Activated CD4-positive, CD25-positive, alpha-beta regulatory T cell treated with anti-CD3 and anti-CD28 coated beads, Interleukin-2, amount 50 U/mL, for 72 hours (primary cell): ENCODE measurements around the gene TMEM108.

Experiments used
- DNase-seq: peaks from one replicate; pipeline ENCODE4 v3.0.0; 2021

The TMEM108 gene

DNA sequence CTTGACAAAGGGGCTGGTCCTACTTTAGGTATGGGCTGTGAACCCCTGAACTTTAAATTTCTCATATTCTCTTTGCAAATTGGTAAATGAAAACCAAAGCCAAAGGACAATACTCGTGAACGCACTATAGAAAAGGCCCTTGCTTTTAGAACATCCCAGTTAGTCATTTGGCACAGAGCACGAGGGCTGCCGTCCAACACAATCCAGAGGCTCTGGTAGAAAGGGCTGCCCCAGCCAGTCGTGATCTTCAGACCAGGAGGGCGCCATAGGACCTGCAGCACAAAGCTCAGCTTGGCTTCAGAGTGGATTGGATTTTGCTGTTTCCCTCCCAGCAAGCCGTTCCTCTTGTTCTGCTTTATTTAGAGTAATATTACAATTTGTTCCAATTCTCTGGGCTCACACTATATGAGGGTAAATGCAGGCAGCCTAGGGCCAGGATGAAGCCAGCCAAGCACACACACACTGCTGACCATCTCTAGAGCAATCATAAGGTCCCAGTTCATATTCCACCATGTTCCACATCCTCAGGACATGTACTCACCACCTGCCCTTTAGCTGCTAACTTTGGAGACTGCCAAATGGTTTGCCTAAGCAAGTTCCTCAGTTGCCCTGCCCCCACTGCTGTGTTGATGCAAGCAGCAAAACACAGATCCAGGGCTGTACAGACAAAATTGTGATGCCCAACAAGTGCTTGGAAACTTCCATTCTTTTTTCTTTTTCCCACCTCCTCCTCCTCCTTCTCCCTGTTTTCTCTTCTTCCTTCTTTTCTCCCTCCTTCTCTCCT, 355.7 kb downstream of the TMEM108 start:
- DNase-seq = no peak

DNA sequence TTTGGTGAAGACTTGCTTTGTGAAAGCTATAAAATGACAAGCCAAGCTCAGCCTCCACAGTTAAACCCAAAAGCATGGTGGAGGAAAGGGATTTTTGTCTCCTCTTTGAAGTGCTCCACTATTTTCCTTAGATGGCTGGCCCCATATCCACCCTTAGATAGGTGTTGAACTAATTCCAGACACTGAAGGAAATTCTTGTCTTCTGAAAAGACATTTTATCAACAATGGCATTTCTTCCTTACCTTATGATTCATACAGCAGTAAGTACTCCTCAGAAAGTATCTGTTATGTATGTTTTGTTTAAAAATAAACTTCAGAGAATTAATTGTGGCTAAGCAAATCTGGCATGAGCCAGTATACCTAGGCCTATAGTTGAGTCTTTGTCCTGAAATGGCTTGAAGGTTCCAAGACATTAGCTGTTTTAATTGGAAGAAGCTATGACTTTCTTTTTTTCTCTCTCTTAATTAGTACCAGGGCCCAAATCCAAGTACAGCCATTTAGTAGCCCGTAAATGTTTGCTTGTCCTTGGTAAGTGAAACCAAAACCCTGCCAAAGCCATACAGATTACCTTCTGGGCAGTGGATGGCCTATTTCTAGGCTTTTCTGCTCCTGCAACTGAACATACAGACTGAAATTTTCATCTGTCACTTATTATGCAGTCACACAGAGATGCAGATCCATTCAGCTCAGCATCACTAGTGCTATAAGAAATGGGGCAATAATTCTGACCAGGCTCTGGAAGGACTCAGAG, 356.5 kb downstream of the TMEM108 start:
- no peak for DNase-seq

DNA sequence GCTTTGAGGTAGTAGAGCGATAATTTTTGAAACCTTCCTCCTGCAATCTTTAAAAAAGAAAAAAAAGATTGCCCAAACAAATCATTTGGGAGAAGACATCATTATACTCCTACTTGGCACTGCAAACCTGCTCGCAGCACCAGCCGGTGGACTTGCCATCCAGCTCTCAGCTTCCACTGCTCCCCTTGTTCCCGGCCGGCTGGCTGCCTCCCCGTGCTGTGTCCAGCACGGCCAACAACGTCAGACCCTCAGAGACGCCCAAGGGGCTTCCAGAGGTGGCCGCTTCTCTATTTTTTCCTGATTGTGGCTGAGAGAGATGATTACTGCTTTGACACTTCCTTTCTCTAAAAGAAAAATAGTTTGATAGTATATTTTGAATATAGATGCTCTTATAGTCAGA, 358.7 kb downstream of the TMEM108 start:
- no peak for DNase-seq

DNA sequence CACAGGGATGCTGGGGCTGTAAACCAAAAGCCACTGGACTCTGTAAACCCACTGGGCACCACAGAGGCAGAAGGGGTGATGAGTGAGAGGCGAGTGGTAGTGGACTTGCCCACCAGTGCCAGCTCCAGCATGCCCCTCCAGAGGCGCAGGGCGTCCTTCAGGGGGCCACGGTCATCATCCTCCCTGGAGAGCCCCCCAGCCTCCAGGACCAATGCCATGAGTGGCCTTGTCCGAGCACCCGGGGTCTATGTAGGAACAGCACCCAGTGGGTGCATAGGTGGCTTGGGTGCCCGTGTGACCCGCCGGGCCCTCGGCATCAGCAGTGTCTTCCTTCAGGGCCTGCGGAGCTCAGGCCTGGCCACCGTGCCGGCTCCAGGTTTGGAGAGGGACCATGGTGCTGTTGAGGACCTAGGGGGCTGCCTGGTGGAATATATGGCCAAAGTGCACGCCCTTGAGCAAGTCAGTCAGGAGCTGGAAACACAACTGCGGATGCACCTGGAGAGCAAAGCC, 361.9 kb downstream of the TMEM108 start, which contains the start of gene BFSP2:
TSS of gene BFSP2 (plus strand) at position 51 of the 510 bp plus-strand sequence. CDS start at position 79, 28 bp downstream.
- no peak for DNase-seq

DNA sequence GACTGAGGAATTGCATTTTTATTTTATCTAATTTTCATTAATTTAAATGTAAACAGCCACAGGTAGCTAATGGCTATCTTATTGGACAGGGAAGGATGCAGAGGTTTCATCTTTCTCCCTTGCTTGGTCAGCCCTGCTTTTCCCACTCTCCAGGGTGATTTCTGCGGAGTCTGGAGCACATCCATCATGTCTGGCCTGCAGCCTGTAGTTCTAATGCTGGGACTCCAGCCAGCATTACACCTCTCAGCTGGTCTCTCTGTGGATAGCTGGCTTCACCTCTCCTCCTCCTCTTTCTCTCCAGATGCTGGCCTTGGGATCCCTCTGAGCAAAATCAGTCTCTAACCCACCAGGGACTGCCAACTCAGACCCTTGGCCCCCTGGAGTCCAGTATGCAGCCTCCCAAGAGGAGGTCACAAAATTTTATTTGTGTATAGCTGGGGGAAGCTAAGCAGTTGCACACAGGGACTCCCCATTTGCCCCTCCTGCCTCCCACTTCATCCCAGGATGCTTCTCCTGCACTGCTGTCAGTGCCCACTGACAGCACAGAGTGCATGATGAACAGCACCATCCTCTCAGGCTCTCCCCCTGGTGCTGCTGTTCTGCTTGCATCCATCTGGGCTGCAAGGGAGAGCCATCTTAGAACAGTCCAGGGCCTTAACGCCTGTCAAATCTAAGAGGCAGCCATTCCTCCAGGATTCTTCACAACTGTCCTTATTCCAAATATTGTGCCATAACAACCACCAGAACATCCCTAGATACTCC, 363.4 kb downstream of the TMEM108 start:
- DNase-seq = no peak

DNA sequence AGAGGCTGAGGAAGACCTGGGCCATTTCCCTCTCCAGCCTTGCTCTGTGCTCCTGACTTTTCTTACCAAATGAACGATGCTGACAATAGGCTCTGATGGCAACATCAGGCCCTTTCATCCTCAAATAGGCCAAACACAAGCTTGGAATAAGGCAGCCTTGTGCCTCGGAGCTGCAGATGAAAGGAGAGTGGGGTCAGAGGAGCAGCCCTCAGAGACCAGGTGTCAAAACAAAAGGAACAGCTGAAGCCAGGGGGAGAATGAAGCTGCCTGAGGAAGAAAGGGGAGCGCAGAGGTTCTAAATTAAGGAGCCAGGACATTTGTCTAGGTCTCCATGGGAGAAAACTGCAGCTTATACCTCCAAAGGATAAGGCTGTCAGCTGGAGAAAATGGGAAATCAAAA, 366.7 kb downstream of the TMEM108 start:
- DNase-seq = no peak

DNA sequence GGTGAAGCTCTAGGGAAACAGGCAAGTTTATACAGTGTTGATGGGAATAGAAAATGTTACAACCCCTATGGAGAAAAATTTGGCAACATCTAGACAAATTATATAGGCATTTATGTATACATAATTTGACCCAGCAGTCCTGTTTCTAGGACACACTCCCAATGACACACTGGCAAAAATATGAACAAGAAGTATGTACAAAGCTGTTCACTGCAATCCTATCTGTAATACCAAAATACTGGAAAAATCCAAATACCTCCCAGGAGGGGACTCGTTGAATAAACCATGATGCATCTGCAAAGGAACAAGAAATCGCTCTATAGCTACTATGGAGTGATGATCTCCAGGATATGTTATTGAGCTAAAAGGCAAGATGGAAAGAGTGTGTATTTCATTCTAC, 370.2 kb downstream of the TMEM108 start:
- no peak for DNase-seq

DNA sequence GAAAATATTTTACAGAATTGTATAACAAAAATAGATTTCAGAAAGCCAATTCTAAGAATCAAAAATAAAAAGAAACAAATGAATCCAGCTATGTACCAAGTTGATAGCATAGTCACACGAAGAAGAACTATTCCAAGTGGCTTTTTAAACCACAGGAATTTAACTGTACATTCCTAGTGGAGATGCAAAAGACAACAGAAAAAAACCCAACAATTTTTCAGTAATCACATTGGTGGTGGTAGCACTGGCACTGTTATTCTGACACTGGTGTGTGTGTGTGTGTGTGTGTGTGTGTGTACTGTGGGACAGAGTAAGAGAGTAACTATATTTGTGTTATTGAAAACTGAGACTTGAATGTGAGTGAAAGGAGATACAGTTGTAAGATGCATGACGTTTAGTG, 370.8 kb downstream of the TMEM108 start:
- DNase-seq = no peak

DNA sequence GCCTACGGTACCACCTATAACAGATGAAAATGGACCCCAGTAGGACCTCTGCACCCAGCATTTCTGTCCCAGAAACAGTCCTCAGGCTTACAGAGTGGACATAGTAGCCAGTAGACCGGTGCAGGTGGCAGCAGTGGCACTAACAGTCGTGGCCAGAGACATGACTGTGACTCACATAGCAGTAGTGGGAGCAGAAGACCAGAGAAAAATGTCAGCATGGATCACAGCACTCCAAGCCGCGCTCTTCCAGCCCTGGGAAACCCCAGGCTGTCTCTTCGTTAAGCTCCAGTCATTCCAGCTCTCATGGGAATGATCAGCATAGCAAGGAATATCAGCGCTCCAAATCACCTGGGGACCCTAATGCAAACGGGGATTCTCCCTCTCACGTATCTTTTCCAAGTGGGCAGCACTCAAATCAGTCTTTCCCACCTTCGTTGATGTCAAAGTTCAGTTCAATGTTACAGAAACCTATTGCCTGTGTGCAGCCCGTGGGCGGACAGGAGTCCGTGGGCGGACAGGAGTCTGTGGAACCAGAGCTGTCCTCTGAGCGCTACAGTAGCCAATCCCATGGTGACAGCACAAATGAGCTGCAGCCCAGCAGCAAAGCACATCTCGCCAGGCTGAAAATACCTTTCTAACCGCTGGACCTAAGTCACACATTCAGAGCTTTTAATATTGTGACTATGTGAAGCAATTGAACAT, 372.2 kb downstream of the TMEM108 start:
- no peak for DNase-seq

DNA sequence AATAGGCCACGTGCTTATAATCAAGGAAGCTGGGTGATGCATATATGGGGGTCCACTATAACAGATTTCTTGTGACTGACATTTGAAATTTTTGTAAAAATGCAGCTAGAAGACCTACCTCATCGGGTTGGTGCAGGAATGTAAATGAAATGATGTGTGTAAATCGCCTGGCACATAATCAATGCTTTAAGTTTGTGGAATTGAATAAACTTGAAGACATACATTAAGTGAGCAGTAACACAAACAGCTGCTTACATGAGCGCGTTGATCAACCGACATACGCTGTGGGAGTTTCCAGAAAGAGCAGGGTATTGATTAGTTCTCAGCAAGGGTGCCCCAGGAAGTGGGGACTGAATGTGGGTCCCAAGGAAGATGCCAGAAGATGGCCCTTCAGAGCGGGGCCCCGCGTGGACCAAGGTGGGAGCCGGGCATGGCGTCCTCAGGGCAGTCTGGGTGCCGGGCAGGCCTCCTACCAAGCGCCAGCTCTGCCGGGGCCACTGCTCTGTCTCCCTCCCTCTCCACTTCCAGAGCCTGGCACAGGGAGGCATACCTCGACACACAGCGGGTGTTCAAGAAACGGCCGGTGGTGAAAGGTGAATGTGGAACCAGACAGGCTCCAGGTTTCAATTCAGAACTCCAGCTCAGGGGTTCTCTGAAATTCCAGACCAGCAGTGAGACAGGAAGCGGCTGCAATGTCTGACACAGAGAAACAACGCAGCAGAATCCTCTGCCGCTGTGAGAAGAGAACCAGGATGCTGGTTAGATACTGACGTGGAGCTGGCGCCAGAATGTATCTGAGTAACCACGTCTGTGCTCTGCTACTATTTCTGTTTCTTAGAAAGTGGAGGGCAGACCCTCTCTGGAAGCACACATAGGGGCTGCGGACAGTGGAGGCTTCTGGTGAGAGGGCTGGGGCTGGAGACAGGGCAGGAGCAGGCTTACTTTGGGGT, 374.3 kb downstream of the TMEM108 start:
- DNase-seq = no peak

DNA sequence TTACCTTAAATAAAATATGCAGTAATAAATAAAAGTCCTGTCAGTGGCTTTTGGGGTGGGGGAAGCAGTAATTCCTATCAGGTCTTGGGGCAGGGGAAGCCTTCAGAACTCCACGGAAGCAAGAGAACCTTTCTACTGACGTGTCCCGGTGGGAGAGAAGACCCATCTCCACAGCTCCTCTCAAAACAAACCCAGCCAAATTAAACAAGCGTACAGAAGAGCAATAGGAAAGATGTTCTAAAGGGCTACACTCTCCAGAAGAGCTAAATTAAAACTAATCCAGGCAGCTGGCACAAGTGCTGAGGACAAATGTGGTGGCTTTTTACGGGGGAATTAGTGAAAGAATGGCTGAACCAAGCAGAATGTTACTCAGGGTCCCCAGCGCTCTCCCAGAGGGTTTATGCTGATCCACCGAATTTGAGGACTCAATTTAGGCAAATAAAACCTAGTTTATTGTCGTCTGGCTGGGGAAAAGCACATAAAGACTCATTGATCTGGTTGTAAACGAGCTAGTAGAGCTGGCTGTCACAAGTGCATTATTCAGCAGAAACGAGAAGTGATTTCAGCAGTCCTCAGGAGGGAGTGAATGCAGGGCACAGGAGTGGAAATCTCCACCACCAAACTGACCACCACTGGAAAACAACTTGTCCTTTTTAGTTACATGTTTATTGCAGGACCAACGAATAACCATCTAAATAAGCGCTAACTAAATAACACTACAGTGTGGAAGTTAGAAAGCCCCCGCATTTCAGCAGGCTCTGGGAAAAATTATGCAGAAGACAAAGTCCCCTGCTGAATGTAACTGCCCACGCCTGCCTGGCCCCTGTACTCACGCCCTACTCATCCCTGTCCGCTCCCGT, 375.2 kb downstream of the TMEM108 start:
- DNase-seq = no peak

DNA sequence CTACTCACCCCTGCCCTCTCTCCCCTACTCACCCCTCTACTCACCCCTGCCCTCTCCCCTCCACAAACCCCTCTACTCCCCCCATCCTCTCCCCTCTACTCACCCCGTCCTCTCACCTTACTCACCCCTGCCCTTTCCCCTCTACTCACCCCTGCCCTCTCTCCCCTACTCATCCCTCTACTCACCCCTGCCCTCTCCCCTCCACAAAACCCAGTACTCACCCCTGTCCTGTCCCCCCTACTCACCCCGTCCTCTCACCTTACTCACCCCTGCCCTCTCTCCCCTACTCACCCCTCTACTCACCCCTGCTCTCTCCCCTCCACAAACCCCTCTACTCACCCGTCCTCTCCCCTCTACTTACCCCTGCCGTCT, 375.8 kb downstream of the TMEM108 start:
- DNase-seq = no peak

DNA sequence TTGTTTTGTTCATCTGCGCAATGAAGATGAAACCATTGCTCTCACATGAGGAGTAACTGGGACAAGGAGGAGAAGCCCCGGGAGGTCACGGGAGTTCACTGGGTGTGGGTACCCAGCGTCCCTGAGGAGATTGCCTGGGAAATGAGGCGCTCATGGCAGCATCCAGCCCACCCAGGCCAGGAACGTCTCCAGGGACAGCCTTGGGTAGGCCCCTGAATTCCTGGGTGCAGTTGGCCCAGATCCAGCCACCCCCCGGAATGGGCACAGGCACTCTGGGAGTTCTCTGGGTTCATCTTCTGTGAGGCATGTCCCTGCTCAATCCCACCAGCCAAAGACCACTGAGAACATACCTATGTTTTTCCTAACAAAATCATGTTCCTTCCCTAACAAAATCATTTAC, 380.2 kb downstream of the TMEM108 start:
- no peak for DNase-seq

DNA sequence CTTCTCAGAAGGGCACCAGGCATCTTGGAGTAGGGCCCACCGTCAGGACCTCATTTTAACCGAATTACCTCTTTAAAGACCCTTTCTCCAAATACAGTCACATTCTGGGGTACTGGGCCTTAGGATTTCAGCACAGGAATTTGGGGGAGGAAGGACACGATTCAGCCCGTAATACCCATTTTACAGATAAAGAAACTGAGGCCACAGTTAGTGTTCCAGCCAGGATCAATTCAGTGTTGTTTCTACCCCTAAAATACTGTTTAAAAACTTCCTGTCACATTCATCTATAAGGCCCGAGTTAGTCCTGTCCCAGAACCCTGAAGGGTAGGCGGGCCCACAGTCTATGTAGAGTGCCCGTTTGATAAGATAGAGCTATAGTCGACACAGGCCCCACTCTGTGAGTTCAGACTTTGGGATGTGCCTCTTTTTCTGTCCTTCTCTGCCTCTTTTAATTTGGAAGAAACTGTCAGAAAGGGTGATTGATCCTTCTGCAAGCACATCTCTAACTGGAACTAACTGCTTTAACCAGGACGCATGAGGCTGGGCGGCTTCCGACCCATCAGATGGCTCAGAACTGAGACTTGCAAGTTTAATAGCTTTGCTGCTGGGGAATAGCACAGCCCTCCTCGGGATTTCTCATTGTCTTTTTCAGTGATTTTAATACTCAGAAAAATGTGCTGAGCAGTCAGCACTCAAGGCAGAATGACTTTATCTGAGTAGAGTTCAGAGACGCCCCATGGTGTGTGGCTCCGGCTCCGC, 381.1 kb downstream of the TMEM108 start:
- no peak for DNase-seq

DNA sequence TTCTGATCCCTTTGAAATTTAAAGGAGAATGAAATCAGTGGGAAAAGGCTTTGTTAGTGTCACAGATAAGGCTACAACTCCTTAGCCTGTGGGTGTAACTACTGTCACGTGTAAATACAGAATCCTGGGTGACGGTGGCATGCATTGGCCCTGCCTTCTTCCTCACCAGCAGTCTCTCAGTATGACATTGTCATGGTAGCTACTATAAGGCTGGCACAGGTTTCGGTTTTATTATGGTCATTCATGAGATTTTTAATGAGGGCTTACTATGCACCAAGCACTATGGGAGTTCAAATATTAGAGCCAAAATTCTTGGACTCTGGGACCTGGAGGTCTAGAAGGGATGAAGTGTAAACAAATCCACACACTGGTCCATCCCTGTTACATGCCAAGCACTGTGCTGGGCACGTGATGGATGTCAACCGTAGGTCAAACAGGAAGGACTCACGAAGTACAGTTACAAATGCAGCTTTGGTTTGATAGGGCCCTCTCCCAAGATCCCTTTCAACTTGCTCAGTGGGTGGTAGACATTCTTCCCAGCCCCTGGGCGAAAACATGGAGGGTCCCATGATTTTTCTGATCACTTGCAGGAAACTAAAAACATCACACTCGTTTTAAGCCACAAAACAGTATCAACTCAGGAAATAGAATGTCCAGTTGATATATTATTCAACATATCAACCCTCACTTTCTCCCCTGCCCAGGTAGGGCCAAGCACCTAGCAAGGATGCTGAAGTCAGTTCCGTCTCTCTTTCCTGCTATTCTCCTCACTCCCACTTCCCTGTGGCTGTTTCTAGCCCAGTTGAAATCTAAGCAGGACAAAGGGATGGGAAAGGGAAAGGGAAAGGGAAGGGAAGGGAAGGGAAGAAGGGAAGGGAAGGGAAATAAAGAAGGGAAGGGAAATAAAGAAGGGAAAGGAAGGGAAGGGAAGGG, 387.0 kb downstream of the TMEM108 start:
- no peak for DNase-seq

DNA sequence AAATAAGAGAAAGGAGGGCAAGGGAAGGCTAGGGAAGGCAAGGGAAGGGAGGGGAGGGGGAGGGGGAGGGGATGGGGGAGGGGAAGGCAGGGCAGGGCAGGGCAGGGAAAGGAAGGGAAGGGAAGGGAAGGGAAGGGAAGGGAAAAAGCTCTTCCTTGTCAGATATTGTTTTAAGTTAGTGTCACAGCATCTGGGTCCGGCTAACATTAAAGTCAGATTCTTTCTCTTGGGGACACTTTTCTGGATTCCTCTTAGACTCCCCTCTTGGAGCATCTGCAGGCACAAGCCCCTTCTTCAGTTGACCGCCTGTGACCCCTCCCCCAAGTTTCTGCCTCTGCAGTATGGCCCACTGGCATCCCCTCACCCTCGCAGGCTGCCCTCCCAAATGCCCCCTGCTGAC, 387.7 kb downstream of the TMEM108 start:
- DNase-seq = no peak

DNA sequence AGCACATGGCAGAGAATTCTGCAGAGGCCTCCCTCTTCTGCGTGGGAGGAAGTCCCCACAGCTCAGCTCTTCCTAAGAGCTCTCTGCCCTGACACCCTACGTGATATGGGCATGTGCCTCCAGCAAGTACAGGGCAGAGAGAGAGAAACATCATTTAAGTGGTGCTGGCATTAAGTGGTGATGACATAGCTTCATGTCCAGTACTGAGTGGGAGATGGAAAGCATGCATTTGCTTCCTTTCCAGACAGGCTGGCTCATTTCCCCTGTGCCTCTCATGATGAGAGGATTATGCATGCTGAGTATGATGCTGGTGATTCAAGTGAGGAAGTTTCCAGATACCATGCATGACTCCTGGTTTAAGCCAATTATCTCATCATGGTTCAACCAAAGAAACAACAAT, 388.5 kb downstream of the TMEM108 start:
- DNase-seq = no peak

DNA sequence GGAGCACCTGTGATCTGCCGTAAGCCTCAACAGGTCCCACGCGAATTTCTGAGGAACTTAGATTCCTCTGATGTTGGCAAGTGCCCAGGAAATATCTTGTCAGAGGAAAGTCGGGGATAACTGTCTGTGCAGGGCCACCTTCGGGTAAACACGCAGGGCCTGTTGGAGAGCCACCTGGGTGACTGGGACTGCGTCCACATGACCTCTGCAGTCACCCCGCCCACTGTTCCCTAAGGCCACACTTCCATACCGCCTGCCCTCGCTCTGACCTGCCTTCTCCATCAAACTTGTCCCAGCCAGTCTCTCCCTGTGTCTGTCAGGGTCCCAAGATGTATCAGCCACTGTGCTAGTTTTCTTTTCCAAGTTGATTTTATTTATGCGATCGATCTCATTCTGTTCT, 390.4 kb downstream of the TMEM108 start:
- no peak for DNase-seq

DNA sequence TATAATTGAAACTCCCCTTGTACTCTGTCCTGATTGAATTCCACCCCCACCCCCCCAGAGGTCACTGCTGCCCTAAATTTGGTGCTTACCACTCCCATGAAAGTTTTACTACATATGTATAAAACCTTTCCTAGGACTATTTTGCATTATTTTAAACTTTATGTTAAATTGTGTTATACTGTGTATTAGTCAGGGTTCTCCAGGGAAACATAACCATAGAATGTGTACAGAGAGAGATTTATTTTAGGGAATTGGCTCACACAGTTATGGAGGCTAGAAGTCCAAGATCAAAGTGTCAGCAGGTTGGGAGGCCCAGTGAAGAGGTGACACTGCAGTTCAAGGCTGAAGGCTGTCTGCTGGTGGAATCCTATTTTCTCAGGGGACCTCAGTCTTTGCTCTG, 390.9 kb downstream of the TMEM108 start:
- DNase-seq = no peak
